Muscle layer of duodenum (tissue), 2 donors: ENCODE measurements around the gene IKZF1.

Experiments
- H3K27ac ChIP-seq: one replicate; pipeline ENCODE4 v1.7.0; 2013; ENCODE audit warnings: mild to moderate bottlenecking, low read length
- H3K27me3 ChIP-seq: one replicate; pipeline ENCODE4 v1.7.0; 2013; ENCODE audit warnings: low read depth, mild to moderate bottlenecking, control low read depth, low read length
- H3K36me3 ChIP-seq, 2 donors: one replicate each; pipeline ENCODE4 v1.7.0; 2013; ENCODE audit warnings: low read length in 2 of 2, control low read depth in 1 of 2, mild to moderate bottlenecking in 1 of 2; ENCODE audit not compliant: insufficient read depth in 2 of 2, control insufficient read depth in 1 of 2
- H3K4me1 ChIP-seq, 2 donors: one replicate each; pipeline ENCODE4 v1.7.0; 2013; ENCODE audit warnings: low read length in 2 of 2, mild to moderate bottlenecking in 2 of 2, control low read depth in 1 of 2, moderate library complexity in 1 of 2; ENCODE audit not compliant: insufficient read depth in 2 of 2, control insufficient read depth in 1 of 2
- H3K4me3 ChIP-seq, 2 donors: one replicate each; pipeline ENCODE4 v1.7.0; 2013; ENCODE audit warnings: low read length in 2 of 2, low read depth in 1 of 2, mild to moderate bottlenecking in 1 of 2
- H3K9me3 ChIP-seq, 2 donors: one replicate each; pipeline ENCODE4 v1.7.0; 2013; ENCODE audit warnings: low read length in 2 of 2, control low read depth in 1 of 2, mild to moderate bottlenecking in 1 of 2; ENCODE audit not compliant: control insufficient read depth in 1 of 2
- donor health status: healthy.

The IKZF1 gene

GRCh38 chr7:50370884-50371283, 66.4 kb downstream of the IKZF1 start:
- Histone ChIP-seq H3K4me3 (no peak overlapping the region), H3K9me3 (peaks cover 7 to 10% of the 10 kb centered on the region in 2 donors), H3K4me1 (no peaks in the 10 kb centered on the region), H3K36me3 (no peaks in the 10 kb centered on the region), H3K27me3 (no peaks in the 10 kb centered on the region), H3K27ac (no peak overlapping the region)

GRCh38 chr7:50371551-50372021, 67.1 kb downstream of the IKZF1 start:
- H3K36me3 ChIP-seq = no peaks in the 10 kb centered on the region
- no peak overlapping the region for H3K27ac ChIP-seq
- H3K4me1 ChIP-seq = no peaks in the 10 kb centered on the region
- H3K4me3 ChIP-seq = no peak overlapping the region
- H3K27me3 ChIP-seq = no peaks in the 10 kb centered on the region
- peaks cover 7 to 10% of the 10 kb centered on the region in 2 donors for H3K9me3 ChIP-seq

DNA sequence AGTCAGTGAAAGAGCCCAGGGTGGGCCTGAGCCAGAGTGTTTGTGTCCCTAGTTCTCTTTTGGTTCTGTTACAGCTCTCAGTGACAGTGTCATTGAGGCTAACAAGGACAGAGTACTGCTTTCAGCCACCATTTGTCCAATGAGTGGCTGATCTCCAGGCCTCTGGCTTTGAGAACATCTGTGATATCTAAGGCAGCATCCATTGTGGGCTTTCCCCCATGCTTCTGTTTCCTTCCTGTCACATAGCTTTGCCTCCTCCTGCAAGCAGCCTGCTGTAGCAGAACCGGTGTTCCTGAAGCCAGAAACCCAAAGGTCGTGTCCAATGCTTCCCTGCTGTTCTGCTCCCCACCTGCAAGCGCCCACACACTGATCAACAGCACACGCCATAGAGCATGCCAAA, 68.4 kb downstream of the IKZF1 start:
- H3K4me1 ChIP-seq = no peaks in the 10 kb centered on the region
- H3K9me3 ChIP-seq = peaks cover 7 to 10% of the 10 kb centered on the region in 2 donors
- no peak overlapping the region for H3K27ac ChIP-seq
- H3K4me3 ChIP-seq = no peak overlapping the region
- H3K27me3 ChIP-seq = no peaks in the 10 kb centered on the region
- no peaks in the 10 kb centered on the region for H3K36me3 ChIP-seq

DNA sequence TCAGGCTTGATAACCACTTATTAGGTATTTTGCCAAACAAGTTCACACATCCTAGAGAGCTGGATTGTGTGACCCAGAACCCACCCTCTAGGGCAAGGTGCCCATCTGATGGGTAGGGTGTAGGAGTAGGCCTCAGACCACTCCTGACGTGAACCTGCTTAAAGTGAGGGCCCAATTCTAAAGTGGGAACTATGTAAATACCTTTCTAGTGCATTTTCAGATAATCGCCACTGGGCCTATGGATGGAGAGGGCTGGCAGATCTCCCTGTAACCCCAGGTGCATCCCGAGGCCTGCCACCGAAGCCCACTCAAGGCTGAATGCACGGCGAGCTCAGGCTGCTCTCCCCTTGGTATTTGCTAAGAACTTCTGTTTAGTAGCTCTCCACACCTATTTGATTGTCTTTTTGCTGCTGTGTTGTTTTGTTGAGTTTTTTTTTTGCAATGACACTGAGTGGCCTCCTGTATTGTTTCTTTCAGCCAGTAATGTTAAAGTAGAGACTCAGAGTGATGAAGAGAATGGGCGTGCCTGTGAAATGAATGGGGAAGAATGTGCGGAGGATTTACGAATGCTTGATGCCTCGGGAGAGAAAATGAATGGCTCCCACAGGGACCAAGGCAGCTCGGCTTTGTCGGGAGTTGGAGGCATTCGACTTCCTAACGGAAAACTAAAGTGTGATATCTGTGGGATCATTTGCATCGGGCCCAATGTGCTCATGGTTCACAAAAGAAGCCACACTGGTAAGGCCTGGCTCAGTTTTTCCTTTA, 71.7 kb downstream of the IKZF1 start:
- Histone ChIP-seq H3K27ac (no peak overlapping the region), H3K4me3 (no peak overlapping the region), H3K9me3 (no peaks in the 10 kb centered on the region), H3K4me1 (no peaks in the 10 kb centered on the region), H3K36me3 (no peaks in the 10 kb centered on the region), H3K27me3 (no peaks in the 10 kb centered on the region)

GRCh38 chr7:50377356-50377755, 72.8 kb downstream of the IKZF1 start:
- Histone ChIP-seq H3K4me3 (no peak overlapping the region), H3K27me3 (no peaks in the 10 kb centered on the region), H3K9me3 (no peaks in the 10 kb centered on the region), H3K4me1 (no peaks in the 10 kb centered on the region), H3K36me3 (no peaks in the 10 kb centered on the region), H3K27ac (no peak overlapping the region)

DNA sequence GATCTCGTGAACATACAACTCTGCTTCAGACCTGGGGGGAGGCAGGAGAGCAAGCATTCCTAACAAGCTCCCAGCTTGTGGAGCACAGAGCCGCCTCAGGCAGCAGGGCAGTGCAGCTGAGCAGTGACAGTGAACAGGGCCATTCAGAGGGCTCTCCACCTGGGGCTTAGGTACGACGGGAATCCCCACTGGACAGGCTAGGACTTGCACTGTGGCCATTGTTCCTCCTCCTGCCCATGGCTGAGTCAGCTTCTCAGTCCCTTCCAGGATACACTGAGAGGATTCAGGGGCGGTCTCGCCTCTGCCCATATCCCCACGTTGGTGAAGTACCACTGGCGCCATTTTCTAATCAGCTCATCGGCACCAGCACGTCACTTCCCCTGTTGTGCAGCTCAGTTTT, 74.6 kb downstream of the IKZF1 start:
- Histone ChIP-seq H3K4me1 (no peaks in the 10 kb centered on the region), H3K36me3 (no peaks in the 10 kb centered on the region), H3K9me3 (no peaks in the 10 kb centered on the region), H3K4me3 (no peak overlapping the region), H3K27ac (no peak overlapping the region), H3K27me3 (no peaks in the 10 kb centered on the region)

DNA sequence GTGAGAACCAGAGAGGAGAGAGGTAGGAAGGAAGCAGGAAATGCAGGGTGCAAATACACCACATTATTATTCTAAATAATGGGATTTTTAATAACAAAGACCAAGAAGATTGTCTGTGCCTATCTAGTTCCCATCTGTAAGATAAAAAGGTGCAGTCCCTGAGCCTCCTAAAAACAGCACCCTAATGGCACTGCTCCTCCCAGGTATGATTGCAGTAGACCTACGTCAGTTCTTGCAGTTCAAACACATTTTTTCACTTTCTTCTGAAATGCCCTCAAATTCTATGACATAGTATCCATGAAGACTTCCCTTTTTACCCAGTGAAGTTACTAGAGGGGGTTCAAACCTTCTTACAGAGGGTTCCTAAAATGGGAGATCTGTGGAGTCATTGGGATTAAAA, 75.0 kb downstream of the IKZF1 start:
- H3K36me3 ChIP-seq = no peaks in the 10 kb centered on the region
- H3K9me3 ChIP-seq = no peaks in the 10 kb centered on the region
- H3K27me3 ChIP-seq = no peaks in the 10 kb centered on the region
- no peak overlapping the region for H3K4me3 ChIP-seq
- H3K4me1 ChIP-seq = no peaks in the 10 kb centered on the region
- no peak overlapping the region for H3K27ac ChIP-seq

GRCh38 chr7:50382455-50382854, 77.9 kb downstream of the IKZF1 start:
- H3K9me3 ChIP-seq = no peaks in the 10 kb centered on the region
- no peaks in the 10 kb centered on the region for H3K27me3 ChIP-seq
- no peak overlapping the region for H3K4me3 ChIP-seq
- no peaks in the 10 kb centered on the region for H3K36me3 ChIP-seq
- no peak overlapping the region for H3K27ac ChIP-seq
- no peaks in the 10 kb centered on the region for H3K4me1 ChIP-seq

DNA sequence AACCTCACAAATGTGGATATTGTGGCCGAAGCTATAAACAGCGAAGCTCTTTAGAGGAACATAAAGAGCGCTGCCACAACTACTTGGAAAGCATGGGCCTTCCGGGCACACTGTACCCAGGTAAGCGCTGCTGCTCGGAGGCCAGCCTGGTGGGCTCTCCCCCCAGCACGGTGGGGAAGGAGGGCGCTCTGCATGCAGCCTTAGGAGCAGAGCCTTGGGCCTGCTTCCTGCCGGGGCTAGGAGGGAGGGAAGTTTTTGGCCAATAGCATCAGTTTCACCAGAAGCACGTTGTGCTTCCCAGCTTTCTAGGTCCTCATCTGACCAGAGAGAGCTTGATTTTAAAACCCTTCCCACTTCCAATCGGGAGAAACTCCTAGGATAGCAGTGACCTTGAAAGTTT, 82.8 kb downstream of the IKZF1 start:
- Histone ChIP-seq H3K4me1 (no peaks in the 10 kb centered on the region), H3K4me3 (no peak overlapping the region), H3K27me3 (no peaks in the 10 kb centered on the region), H3K27ac (no peak overlapping the region), H3K9me3 (no peaks in the 10 kb centered on the region), H3K36me3 (no peaks in the 10 kb centered on the region)

- no peak overlapping the region for H3K27ac ChIP-seq
- no peaks in the 10 kb centered on the region for H3K27me3 ChIP-seq
- H3K4me3 ChIP-seq = no peak overlapping the region
- H3K36me3 ChIP-seq = no peaks in the 10 kb centered on the region
- H3K4me1 ChIP-seq = no peaks in the 10 kb centered on the region
- no peaks in the 10 kb centered on the region for H3K9me3 ChIP-seq
Observed at GRCh38 chr7:50389961-50390360, 85.4 kb downstream of the IKZF1 start.

DNA sequence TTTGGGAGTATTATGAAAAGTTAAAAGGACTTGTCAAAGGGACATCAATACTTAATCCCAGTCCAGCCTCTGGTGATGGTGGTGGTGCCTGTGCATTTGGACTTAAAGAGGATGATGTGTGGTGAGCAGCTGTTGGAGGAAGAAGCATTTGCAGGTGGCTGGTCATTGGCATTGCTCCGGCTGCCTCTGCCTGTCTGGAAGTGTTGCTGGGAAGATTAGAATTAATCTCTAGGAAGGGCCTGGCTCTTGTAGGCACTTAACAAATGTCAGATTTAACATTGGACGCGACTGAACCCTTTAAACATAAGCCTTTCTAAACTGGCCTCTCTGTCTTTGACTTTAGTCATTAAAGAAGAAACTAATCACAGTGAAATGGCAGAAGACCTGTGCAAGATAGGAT, 86.9 kb downstream of the IKZF1 start:
- Histone ChIP-seq H3K4me1 (no peaks in the 10 kb centered on the region), H3K4me3 (no peak overlapping the region), H3K36me3 (no peaks in the 10 kb centered on the region), H3K27me3 (no peaks in the 10 kb centered on the region), H3K9me3 (no peaks in the 10 kb centered on the region), H3K27ac (no peak overlapping the region)

DNA sequence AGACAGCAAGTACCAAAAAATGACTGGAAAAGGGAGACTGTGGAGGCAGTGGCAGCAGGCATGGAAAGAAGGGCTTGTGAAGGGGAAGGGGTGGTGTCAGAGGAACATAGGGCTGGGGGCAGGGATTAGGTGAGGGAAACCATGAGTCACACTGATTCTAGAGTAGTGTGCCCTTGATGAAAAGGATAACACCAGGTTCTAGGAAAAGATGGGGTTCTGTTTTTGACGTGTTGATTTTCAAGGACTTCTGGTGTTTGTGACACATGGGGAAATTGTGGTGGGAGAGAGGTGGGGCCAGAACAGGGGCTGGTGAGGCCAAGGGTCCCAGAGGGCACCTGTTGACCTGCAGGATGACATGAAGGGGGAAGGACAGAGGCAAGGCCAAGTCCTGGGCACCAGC, 88.6 kb downstream of the IKZF1 start:
- no peaks in the 10 kb centered on the region for H3K36me3 ChIP-seq
- no peak overlapping the region for H3K4me3 ChIP-seq
- H3K27ac ChIP-seq = no peak overlapping the region
- H3K9me3 ChIP-seq = no peaks in the 10 kb centered on the region
- H3K4me1 ChIP-seq = no peaks in the 10 kb centered on the region
- H3K27me3 ChIP-seq = no peaks in the 10 kb centered on the region
